ENCODE measurements around the gene BRIP1.
"Not testable (repeated sequence)": the region's sequence is repeated elsewhere in the genome, so short reads cannot be mapped to it uniquely, and the experiment has no call there.

BRIP1 gene

GRCh38 chr17:61673019-61673897, 190.1 kb downstream of the BRIP1 start:
- in situ Hi-C loops (cut with MboI; ENCODE audit: low sequenced_read_pairs): not testable (repeated sequence)

GRCh38 chr17:61672140-61672539, 191.2 kb downstream of the BRIP1 start:
- in situ Hi-C loops (cut with MboI; ENCODE audit: low sequenced_read_pairs): no loop called here

- in situ Hi-C loops (cut with MboI; ENCODE audit: low sequenced_read_pairs): no loop called here
These were observed 192.6 kb downstream of the BRIP1 start for GRCh38 chr17:61670691-61671090.

- in situ Hi-C loops (cut with MboI; ENCODE audit: low sequenced_read_pairs): no loop called here
These were observed 193.8 kb downstream of the BRIP1 start for GRCh38 chr17:61669522-61669921.

- in situ Hi-C loops (cut with MboI; ENCODE audit: low sequenced_read_pairs): no loop called here
These were observed 194.8 kb downstream of the BRIP1 start for GRCh38 chr17:61668486-61668885.

GRCh38 chr17:61666406-61667088, 196.8 kb downstream of the BRIP1 start:
- in situ Hi-C loops (cut with MboI; ENCODE audit: low sequenced_read_pairs): not testable (repeated sequence)

GRCh38 chr17:61663310-61663709, 200.0 kb downstream of the BRIP1 start:
- in situ Hi-C loops (cut with MboI; ENCODE audit: low sequenced_read_pairs): no loop called here

- in situ Hi-C loops (cut with MboI; ENCODE audit: low sequenced_read_pairs): no loop called here
These were observed 200.6 kb downstream of the BRIP1 start for GRCh38 chr17:61662741-61663140.

- in situ Hi-C loops (cut with MboI; ENCODE audit: low sequenced_read_pairs): no loop called here
These were observed 201.1 kb downstream of the BRIP1 start for GRCh38 chr17:61662186-61662585.

- in situ Hi-C loops (cut with MboI; ENCODE audit: low sequenced_read_pairs): no loop called here
These were observed 202.4 kb downstream of the BRIP1 start for GRCh38 chr17:61660746-61661485.

GRCh38 chr17:61659437-61659836, 203.9 kb downstream of the BRIP1 start:
- in situ Hi-C loops (cut with MboI; ENCODE audit: low sequenced_read_pairs): no loop called here

GRCh38 chr17:61658183-61658582, 205.1 kb downstream of the BRIP1 start:
- in situ Hi-C loops (cut with MboI; ENCODE audit: low sequenced_read_pairs): no loop called here

- in situ Hi-C loops (cut with MboI; ENCODE audit: low sequenced_read_pairs): no loop called here
These were observed 206.0 kb downstream of the BRIP1 start for GRCh38 chr17:61657338-61657737.

GRCh38 chr17:61656721-61657217, 206.6 kb downstream of the BRIP1 start:
- in situ Hi-C loops (cut with MboI; ENCODE audit: low sequenced_read_pairs): no loop called here

GRCh38 chr17:61650749-61651148, 212.6 kb downstream of the BRIP1 start:
- in situ Hi-C loops (cut with MboI; ENCODE audit: low sequenced_read_pairs): no loop called here

- in situ Hi-C loops (cut with MboI; ENCODE audit: low sequenced_read_pairs): no loop called here
These were observed 214.7 kb downstream of the BRIP1 start for GRCh38 chr17:61648587-61648986.

- in situ Hi-C loops (cut with MboI; ENCODE audit: low sequenced_read_pairs): no loop called here
These were observed 216.3 kb downstream of the BRIP1 start for GRCh38 chr17:61647047-61647446.

GRCh38 chr17:61646482-61646881, 216.8 kb downstream of the BRIP1 start:
- in situ Hi-C loops (cut with MboI; ENCODE audit: low sequenced_read_pairs): no loop called here

GRCh38 chr17:61645920-61646319, 217.4 kb downstream of the BRIP1 start:
- in situ Hi-C loops (cut with MboI; ENCODE audit: low sequenced_read_pairs): no loop called here

- in situ Hi-C loops (cut with MboI; ENCODE audit: low sequenced_read_pairs): no loop called here
These were observed 218.2 kb downstream of the BRIP1 start for GRCh38 chr17:61644800-61645774.

Data from HL-60/S4 (cell line).